Hepatocyte (in vitro differentiated cells): ENCODE data around the gene GHITM.

ENCODE experiments used
- EZH2 ChIP-seq: fragments of 200-600 bp; sonication (generic); IDR thresholded peaks from 2 replicates; pipeline ENCODE4 v1.6.1; 2016; ENCODE audit warnings: antibody characterized with exemption, mild to moderate bottlenecking, borderline replicate concordance
- EZH2phosphoT487 ChIP-seq: fragments of 200-600 bp; sonication (generic); IDR thresholded peaks from one replicate; pipeline ENCODE4 v1.6.1; 2018; ENCODE audit warnings: antibody characterized with exemption, mild to moderate bottlenecking, low read depth, moderate library complexity; ENCODE audit not compliant: unreplicated experiment, severe bottlenecking
- TF ChIP-seq, protein P1 (sequence below): fragments of 200-600 bp; sonication (generic); IDR thresholded peaks from 2 replicates; pipeline ENCODE4 v1.5.1; 2016; ENCODE audit warnings: antibody characterized with exemption, mild to moderate bottlenecking; ENCODE audit not compliant: poor library complexity

DNA sequence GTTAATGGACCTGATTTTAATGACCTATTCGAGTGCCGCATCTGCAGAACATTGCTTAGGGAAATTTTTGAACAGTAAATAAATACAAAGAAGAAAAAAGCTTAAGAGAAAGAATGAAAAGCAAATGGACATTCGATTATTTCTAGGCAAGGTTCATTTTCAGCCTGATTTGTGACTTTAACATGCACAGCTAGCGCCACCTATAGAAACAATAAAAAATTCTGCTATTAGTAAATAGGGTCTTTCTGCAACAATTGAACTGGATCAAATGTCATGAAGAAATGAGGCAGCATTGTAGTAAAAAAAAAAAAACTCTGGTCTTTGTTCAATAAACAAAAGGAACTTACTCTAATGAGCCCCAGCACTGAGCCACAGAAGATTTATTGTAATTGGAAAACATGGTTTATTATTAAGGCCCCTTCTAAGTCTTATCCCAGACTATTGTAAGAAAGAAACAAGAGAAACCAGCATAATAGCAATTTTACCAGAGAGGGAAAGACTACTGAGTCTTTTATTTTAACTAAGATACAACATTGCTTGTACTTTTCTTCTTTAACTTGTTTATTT is 41.4 kb upstream of the GHITM start:
- TF ChIP-seq, protein P1, sequence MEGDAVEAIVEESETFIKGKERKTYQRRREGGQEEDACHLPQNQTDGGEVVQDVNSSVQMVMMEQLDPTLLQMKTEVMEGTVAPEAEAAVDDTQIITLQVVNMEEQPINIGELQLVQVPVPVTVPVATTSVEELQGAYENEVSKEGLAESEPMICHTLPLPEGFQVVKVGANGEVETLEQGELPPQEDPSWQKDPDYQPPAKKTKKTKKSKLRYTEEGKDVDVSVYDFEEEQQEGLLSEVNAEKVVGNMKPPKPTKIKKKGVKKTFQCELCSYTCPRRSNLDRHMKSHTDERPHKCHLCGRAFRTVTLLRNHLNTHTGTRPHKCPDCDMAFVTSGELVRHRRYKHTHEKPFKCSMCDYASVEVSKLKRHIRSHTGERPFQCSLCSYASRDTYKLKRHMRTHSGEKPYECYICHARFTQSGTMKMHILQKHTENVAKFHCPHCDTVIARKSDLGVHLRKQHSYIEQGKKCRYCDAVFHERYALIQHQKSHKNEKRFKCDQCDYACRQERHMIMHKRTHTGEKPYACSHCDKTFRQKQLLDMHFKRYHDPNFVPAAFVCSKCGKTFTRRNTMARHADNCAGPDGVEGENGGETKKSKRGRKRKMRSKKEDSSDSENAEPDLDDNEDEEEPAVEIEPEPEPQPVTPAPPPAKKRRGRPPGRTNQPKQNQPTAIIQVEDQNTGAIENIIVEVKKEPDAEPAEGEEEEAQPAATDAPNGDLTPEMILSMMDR, result peak; percentile 68
- TF ChIP-seq EZH2 (no peak), EZH2phosphoT487 (no peak)
